LNCaP clone FGC (cell line): ENCODE results near the gene WRAP53.

Experiments used
- DNase-seq: peaks from one replicate; pipeline ENCODE4 v3.0.0-alpha.2; 2011; ENCODE audit warnings: low read depth
- H3K4me3 ChIP-seq: 2 replicates; pipeline ENCODE4 v1.5.1; 2011; ENCODE audit warnings: mild to moderate bottlenecking, low read depth, low read length, control low read depth
- TF ChIP-seq, protein P1 (sequence below): IDR thresholded peaks from 2 replicates; pipeline ENCODE4 v1.5.1; 2012; ENCODE audit warnings: mild to moderate bottlenecking; ENCODE audit not compliant: control insufficient read depth, insufficient read depth; ENCODE audit errors: extremely low read depth

WRAP53 gene

DNA sequence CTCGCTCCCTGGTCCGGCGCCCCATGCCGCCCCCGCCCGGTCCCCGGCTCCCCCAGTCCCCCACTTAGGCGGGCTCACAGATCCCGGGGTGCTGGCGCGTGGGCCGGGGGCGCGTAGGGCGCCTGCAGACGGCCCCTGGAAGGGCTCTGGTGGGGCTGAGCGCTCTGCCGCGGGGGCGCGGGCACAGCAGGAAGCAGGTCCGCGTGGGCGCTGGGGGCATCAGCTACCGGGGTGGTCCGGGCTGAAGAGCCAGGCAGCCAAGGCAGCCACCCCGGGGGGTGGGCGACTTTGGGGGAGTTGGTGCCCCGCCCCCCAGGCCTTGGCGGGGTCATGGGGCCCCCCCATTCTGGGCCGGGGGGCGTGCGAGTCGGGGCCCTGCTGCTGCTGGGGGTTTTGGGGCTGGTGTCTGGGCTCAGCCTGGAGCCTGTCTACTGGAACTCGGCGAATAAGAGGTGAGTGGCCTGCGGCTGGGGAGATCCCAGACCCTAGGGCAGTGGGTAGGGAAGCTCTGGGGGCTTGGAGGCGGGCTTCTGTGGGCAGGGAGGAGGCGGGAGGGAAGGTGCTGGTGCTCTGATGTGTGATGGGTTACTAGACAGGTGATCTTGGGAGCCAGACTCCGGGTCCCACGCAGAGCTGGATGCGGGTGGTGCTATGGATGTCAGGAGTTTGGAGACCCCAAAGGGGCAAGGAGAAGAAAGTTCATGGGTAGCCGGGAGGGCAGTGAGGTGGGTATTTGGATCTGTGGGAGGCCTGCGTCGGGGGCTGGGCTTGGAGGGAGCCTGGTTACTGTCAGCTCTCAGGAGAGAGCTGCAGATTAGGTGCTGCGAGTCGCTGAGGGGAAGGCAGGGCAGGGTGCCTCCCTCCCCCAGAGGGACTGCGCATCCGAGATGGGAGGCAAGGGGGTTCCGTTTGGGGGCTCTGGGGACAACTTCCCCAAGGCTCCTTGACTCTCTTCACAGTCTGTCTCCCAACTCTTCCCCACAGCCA is 17.3 kb downstream of the WRAP53 start:
- TF ChIP-seq, protein P1, sequence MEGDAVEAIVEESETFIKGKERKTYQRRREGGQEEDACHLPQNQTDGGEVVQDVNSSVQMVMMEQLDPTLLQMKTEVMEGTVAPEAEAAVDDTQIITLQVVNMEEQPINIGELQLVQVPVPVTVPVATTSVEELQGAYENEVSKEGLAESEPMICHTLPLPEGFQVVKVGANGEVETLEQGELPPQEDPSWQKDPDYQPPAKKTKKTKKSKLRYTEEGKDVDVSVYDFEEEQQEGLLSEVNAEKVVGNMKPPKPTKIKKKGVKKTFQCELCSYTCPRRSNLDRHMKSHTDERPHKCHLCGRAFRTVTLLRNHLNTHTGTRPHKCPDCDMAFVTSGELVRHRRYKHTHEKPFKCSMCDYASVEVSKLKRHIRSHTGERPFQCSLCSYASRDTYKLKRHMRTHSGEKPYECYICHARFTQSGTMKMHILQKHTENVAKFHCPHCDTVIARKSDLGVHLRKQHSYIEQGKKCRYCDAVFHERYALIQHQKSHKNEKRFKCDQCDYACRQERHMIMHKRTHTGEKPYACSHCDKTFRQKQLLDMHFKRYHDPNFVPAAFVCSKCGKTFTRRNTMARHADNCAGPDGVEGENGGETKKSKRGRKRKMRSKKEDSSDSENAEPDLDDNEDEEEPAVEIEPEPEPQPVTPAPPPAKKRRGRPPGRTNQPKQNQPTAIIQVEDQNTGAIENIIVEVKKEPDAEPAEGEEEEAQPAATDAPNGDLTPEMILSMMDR: no peak
- DNase-seq: no peak
- H3K4me3 ChIP-seq: peak overlapping the region; percentile 44

DNA sequence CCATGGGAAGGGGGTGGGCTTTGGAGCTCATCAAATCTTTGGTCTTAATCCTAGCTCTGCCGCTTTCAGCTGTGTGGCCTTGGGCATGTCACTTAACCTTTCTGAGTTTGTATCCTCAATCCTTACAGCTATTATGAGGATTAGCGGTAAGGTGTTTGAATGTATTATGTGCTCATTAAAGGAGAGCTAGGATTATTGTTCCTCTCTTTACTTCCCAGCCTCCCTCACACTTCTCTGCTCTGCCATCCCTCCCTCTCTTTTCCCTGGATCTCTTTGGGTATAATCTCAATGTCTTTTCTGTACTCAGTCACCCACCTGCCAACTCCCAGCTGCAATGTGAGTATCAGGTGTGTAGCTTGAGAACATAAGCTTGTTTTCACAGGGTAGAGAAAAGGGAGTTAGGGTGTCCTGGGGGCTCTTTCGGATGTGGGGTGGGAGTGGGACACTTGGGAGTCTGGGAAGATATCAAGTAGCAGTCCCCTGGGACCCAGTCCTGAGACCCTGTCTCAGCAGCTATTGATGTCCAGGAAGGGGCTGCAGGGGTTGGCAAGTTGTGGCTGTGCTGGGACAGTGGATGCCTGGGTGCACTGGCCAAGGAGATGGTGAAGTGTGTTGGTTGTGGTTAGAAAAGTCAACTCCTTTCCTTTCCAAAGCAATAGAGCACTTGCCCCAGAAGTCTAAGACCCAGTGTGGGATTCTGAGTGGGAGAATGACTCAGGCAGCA is 18.5 kb downstream of the WRAP53 start:
- TF ChIP-seq, protein P1: no peak
- no peak for DNase-seq
- H3K4me3 ChIP-seq: no peak overlapping the region

DNA sequence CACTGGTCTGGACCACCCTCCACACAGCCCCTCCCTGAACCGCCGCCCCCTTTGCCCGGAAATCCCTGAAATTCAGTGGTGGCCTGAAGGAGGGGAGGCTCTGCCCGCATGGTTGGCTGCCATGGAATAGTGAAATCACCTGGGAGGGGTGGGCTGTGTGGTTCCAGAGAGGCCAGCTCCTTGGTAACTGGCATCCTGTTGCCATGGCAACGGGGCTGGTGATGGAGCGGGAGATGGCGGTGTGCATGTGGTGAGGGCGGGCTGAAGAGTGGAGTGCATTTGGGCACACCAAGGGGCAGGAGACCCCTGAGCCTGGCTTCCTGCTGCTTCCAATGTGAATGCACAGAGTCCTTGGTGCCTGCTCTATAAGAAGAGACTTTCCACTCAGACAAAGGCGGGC is 19.2 kb downstream of the WRAP53 start:
- DNase-seq: no peak
- TF ChIP-seq, protein P1: no peak
- H3K4me3 ChIP-seq: no peak overlapping the region

DNA sequence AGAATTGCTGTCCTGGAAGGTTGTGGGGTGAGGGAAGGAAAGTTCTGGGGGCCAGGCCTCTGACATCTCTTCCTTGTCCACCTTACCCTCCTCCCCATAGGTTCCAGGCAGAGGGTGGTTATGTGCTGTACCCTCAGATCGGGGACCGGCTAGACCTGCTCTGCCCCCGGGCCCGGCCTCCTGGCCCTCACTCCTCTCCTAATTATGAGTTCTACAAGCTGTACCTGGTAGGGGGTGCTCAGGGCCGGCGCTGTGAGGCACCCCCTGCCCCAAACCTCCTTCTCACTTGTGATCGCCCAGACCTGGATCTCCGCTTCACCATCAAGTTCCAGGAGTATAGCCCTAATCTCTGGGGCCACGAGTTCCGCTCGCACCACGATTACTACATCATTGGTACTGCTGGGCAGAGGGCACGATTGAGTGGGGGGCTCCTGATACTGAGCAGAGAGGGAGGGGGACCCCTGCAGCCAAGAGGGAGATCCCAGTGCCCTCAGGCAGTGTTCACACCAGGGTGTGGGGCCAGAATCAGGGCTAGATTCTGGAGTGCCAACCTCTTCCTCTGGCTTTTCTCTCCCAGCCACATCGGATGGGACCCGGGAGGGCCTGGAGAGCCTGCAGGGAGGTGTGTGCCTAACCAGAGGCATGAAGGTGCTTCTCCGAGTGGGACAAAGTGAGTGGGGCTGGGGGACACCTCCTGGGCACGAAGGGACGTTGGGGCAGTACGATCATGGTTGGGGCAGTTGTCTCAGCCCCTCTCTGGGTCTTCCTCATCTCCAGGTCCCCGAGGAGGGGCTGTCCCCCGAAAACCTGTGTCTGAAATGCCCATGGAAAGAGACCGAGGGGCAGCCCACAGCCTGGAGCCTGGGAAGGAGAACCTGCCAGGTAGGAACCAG is 19.8 kb downstream of the WRAP53 start:
- TF ChIP-seq, protein P1: no peak

DNA sequence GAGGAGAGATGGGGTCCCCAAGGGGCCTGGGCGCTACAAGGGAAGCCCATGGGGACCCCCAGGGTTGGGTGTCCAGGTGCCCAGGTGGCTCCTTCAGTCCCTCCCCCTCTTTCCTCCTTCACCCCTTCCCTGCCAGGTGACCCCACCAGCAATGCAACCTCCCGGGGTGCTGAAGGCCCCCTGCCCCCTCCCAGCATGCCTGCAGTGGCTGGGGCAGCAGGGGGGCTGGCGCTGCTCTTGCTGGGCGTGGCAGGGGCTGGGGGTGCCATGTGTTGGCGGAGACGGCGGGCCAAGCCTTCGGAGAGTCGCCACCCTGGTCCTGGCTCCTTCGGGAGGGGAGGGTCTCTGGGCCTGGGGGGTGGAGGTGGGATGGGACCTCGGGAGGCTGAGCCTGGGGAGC is 20.8 kb downstream of the WRAP53 start:
- TF ChIP-seq, protein P1: no peak
- H3K4me3 ChIP-seq: no peak overlapping the region
- DNase-seq: no peak

More for the DNA sequence above, 19.8 kb downstream of the WRAP53 start:
- no peak for DNase-seq
- no peak overlapping the region for H3K4me3 ChIP-seq

DNA sequence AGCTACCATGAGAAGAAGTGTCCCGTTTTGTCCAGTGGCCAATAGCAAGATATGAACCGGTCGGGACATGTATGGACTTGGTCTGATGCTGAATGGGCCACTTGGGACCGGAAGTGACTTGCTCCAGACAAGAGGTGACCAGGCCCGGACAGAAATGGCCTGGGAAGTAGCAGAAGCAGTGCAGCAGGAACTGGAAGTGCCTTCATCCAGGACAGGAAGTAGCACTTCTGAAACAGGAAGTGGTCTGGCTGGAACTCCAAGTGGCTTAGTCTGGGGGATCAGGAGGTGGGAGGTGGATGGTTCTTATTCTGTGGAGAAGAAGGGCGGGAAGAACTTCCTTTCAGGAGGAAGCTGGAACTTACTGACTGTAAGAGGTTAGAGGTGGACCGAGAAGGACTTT is 22.0 kb downstream of the WRAP53 start:
- TF ChIP-seq, protein P1: no peak
- DNase-seq: no peak
- no peak overlapping the region for H3K4me3 ChIP-seq
